Hippocampal formation (tissue), 2 donors: Measurements from ENCODE around the gene NCBP2L.
A peak's percentile ranks its signal among the peaks of the same experiment; 100 is the strongest.
"Not testable (repeated sequence)": the region's sequence is repeated elsewhere in the genome, so short reads cannot be mapped to it uniquely, and the experiment has no call there.

Experiments used
- DNase-seq, 2 donors: peaks; one replicate each; lab custom pipeline; 2025; lab: John Stamatoyannopoulos, UW

The NCBP2L gene

DNA sequence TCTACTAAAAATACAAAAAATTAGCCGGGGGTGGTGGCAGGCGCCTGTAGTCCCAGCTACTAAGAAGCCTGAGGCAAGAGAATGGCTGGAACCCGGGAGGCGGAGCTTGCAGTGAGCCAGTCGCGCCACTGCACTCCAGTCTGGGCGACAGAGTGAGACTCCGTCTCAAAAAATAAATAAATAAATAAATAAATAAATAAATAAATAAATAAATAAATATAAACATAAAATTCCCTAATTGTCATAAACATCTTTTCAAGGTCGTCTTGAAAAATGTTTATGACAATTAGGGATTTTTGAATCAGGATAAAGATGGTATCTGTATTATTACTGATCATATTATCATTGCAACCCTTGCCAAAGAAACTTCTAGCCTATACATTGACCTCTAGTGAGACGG, 32.5 kb downstream of the NCBP2L start:
- not testable (repeated sequence) for DNase-seq

GRCh38 chrX:107818900-107819521, 41.5 kb downstream of the NCBP2L start:
- DNase-seq, result no peak

GRCh38 chrX:107823042-107823441, 45.5 kb downstream of the NCBP2L start:
- no peak for DNase-seq

GRCh38 chrX:107823456-107823855, 45.9 kb downstream of the NCBP2L start:
- DNase-seq, result no peak

DNA sequence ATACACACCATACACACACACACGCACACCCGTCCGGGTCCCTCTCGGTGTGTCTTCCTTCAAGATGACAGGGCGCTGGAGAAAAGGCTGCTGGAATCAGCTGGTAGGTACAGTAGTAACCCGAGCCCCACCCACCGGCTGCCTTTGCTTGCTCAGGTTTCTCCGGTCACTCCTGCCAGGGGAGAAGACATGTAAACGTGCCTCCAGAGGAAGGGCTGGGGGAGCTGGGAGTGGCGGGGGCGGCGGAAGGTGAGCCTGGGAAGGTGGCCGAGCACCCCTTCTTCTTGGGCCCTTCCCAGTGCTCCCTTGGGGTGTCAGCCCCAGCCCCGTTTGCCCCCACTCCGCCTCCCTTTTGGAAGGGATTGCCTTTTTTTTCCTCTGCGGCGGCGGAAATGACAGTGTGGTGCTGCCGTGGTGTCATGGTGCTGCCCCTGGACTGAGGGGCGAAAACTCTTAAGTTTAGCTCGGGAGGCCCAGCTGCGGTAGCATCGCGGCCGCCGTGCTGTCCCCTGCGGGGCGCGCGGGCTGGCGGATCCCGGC, 48.2 kb downstream of the NCBP2L start, which contains the start of gene MID2:
Gene MID2, plus strand, starts transcription at position 169 of the 540 bp plus-strand sequence. CDS start 561 bp downstream, outside the sequence.
- DNase-seq, result no peak

DNA sequence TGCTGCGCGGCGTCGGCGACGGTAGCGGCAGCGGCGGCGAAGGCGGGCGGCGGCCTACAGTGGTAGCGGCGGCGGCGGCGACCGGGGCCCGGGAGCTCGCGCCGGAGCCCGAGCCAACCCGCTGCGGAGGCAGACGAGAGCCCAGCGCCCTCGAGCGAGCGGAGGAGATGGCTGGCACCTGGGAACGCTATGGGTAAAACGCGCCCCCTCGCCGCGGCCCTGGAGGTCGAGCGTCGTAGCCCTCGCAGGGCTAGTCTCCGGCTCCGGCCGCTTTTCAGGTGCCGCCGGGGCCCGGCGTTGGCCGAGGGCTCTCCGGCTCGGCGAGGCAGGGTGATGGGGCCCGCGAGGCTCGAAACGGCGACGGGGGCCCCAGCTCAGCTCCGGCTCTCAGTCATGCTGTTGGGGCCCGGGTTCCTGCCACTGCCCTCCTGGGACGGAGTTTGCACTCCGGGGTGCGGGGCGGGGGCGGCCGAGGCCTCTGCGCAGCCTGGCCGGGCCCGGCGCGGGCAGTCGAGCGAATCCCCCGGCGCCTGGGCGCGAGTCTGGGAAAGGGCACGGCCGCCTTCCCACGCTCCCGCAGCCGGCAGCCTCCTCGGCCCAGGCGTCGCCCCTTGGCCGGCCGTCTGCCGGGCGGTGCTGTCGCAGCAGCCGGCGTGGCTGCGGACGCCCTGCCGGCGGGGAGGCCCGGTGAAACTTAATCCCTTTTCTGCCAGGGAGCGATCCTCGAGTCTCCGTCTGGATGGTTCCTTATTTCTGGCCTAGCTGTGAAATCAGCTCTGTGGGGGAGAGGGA, 48.9 kb downstream of the NCBP2L start:
- DNase-seq, result peak in 1 of 2 donors; percentile 27

GRCh38 chrX:107827030-107827831, 49.7 kb downstream of the NCBP2L start:
- DNase-seq, result no peak

DNA sequence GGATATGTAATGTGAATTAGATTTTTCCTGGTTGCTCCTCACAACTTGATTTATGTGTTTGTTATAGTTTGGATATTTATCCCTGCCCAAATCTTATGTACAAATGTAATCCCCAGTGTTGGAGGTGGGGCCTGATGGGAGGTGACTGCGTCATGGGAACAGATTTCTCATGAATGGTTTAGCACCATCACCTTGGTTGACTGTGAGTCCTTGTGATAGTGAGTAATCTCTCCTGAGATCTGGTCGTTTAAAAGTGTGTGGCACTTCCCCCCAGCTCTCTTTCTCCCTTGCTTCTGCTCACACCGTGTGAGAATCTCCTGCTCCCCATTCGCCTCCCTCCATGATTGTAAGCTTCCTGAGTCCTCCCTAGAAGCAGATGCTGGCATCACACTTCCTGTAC, 50.3 kb downstream of the NCBP2L start:
- no peak for DNase-seq

- DNase-seq, result no peak
Measured at GRCh38 chrX:107829878-107830277, 52.3 kb downstream of the NCBP2L start.

GRCh38 chrX:107831071-107831730, 53.7 kb downstream of the NCBP2L start:
- DNase-seq, result no peak

DNA sequence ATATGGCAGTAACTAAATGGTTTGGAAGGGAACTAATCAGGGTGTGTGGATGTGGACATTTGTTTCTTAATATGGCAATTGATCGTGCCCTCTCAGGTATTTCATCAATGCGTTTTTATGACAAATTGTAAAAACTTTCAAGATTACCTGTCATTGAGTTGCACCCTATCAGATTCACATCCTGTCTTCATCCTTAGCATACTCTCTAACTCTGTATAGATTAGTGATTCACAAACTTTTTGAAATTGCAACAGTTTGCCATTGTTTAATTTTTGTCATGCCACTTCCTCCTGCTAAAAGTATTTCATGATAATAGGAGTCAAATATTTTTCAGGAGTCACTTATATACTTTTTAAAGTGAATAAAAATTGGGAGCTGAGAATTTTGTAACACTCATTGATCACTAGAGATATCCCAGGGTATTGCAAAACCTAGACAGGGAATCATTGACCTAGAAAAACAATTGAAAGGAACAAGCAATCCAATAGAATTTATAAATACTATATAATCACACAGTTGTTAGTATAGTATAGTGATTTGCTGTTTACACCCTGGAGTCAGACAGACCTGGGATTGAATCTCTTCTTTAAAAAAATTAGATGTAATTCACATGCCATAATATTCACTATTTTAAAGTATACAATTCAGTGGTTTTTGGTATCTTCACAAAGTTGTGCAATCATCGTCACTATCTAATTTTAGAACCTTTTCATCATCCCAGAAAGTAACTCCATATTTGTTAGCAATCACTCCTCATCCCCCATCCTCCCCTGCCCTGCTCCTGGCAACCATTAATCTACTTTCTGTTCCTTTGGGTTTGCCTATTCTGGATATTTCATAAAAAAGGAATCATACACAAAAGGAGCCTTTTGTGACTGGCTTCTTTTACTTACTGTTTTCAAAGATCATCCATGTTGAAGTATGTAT, 57.0 kb downstream of the NCBP2L start:
- DNase-seq, result no peak

GRCh38 chrX:107836958-107837357, 59.4 kb downstream of the NCBP2L start:
- no peak for DNase-seq

- no peak for DNase-seq
Measured at GRCh38 chrX:107840971-107841370, 63.4 kb downstream of the NCBP2L start.

DNA sequence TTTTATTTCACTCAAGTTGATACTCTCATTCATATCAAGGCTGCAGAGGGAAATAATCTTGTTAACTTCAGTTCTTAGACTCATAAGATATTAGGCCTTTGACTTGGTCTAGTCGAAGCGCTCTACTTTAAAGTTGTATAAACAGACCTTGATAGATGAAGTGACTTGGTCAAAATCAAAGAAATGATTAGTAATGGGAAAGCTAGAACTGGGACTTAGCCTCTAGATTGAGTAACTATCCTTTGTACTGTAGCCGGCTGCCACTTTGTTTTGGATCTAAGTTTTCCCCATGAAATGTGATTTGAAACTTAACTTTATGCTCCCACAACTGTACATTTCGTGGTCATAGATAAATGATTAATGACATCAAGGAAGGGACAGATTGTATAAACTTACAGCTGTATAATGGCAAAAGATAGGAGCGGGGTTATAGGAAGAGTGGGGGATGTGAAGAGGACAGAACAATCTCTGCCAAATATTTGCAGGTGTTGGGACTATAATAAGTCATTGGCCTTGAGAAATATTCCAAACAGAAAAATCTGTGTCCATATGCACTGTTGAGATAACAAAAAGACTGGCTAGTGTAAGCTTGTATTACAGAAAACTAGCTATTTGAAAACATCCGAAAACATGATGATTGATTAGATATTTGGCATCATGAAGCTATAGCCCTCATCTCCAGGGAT, 65.3 kb downstream of the NCBP2L start:
- DNase-seq, result no peak
